HepG2 (cell line): ENCODE data around the gene ZFP64. TPM values are rescaled to one million over a fixed set of nuclear protein-coding genes. Genes with fewer than 3 reads are reported as not detected.

Experiments
- ASH2L ChIP-seq: fragments of 300-600, 200-600 bp; sonication (generic); IDR thresholded peaks from 2 replicates; pipeline ENCODE4 v1.7.0; 2017; ENCODE audit warnings: low read depth, mild to moderate bottlenecking, moderate library complexity, mixed read lengths, low read length; ENCODE audit not compliant: insufficient read length
- BCL6 ChIP-seq: IDR thresholded peaks from 2 replicates; pipeline ENCODE4 v1.6.1; 2016; ENCODE audit warnings: missing genetic modification reagents, missing compliant biosample characterization
- CCDC6 ChIP-seq: sonication (generic); formaldehyde crosslinking; IDR thresholded peaks from 2 replicates; pipeline ENCODE4 v1.8.1; 2022; ENCODE audit warnings: mild to moderate bottlenecking, missing genetic modification reagents, moderate library complexity
- FOXA1 ChIP-seq, 2 experiments: fragments of 450-650 bp in 1 of 2; sonication (generic) in 1 of 2; formaldehyde crosslinking in 1 of 2; IDR thresholded peaks; 2 replicates each; pipeline versions ENCODE4 v1.4.0 to v1.6.1; 2016 to 2020; ENCODE audit warnings: missing genetic modification reagents in 1 of 2
- MIER3 ChIP-seq: IDR thresholded peaks from 2 replicates; pipeline ENCODE4 v1.6.1; 2016; ENCODE audit warnings: missing compliant biosample characterization, borderline replicate concordance
- MNT ChIP-seq: fragments of 450-650 bp; IDR thresholded peaks from 2 replicates; pipeline ENCODE4 v1.6.1; 2016
- MTA1 ChIP-seq: sonication (generic); formaldehyde crosslinking; IDR thresholded peaks from 2 replicates; pipeline ENCODE4 v1.4.0; 2020; ENCODE audit warnings: missing genetic modification reagents, mild to moderate bottlenecking, borderline replicate concordance
- NRL ChIP-seq: sonication (generic); formaldehyde crosslinking; IDR thresholded peaks from 2 replicates; pipeline ENCODE4 v1.5.0; 2020; ENCODE audit warnings: missing genetic modification reagents, mild to moderate bottlenecking, moderate library complexity, borderline replicate concordance
- PAF1 ChIP-seq: IDR thresholded peaks from 2 replicates; pipeline ENCODE4 v1.6.1; 2016; ENCODE audit warnings: missing genetic modification reagents, missing compliant biosample characterization
- RARA ChIP-seq: IDR thresholded peaks from 2 replicates; pipeline ENCODE4 v1.6.1; 2016; ENCODE audit warnings: missing genetic modification reagents, missing compliant biosample characterization
- RELA ChIP-seq: sonication (generic); formaldehyde crosslinking; IDR thresholded peaks from 2 replicates; pipeline ENCODE4 v1.4.0; 2020; ENCODE audit warnings: missing genetic modification reagents
- SMYD3 ChIP-seq: sonication (generic); formaldehyde crosslinking; IDR thresholded peaks from 2 replicates; pipeline ENCODE4 v1.8.1; 2023; ENCODE audit warnings: mild to moderate bottlenecking, missing genetic modification reagents
- TARDBP ChIP-seq: sonication (generic); formaldehyde crosslinking; IDR thresholded peaks from 2 replicates; pipeline ENCODE4 v1.8.0; 2022; ENCODE audit warnings: mild to moderate bottlenecking, missing genetic modification reagents
- ZBTB46 ChIP-seq: sonication (generic); formaldehyde crosslinking; IDR thresholded peaks from 2 replicates; pipeline ENCODE4 v1.4.0; 2020; ENCODE audit warnings: mild to moderate bottlenecking, missing genetic modification reagents, borderline replicate concordance
- ZNF263 ChIP-seq: sonication (generic); formaldehyde crosslinking; IDR thresholded peaks from 2 replicates; pipeline ENCODE4 v1.4.0; 2020; ENCODE audit warnings: missing genetic modification reagents
- ZNF543 ChIP-seq: sonication (generic); formaldehyde crosslinking; IDR thresholded peaks from 2 replicates; pipeline ENCODE4 v1.4.0; 2020; ENCODE audit warnings: mild to moderate bottlenecking, missing genetic modification reagents
- ZNF577 ChIP-seq: sonication (generic); formaldehyde crosslinking; IDR thresholded peaks from 2 replicates; pipeline ENCODE4 v1.4.0; 2020; ENCODE audit warnings: mild to moderate bottlenecking, low read depth, missing genetic modification reagents, borderline replicate concordance
- ZNF660 ChIP-seq: sonication (generic); formaldehyde crosslinking; IDR thresholded peaks from 2 replicates; pipeline ENCODE4 v1.5.1; 2020; ENCODE audit warnings: mild to moderate bottlenecking, low read depth, missing genetic modification reagents, borderline replicate concordance
- ZNF7 ChIP-seq: IDR thresholded peaks from 2 replicates; pipeline ENCODE4 v1.6.1; 2016; ENCODE audit warnings: missing biosample characterization, missing genetic modification reagents
- ZNF713 ChIP-seq: sonication (generic); formaldehyde crosslinking; IDR thresholded peaks from 2 replicates; pipeline ENCODE4 v1.4.0; 2020; ENCODE audit warnings: mild to moderate bottlenecking, missing genetic modification reagents
- ZNF749 ChIP-seq: sonication (generic); formaldehyde crosslinking; IDR thresholded peaks from 2 replicates; pipeline ENCODE4 v1.8.0; 2022; ENCODE audit warnings: mild to moderate bottlenecking, missing genetic modification reagents, moderate library complexity, borderline replicate concordance
- ZNF766 ChIP-seq: sonication (generic); formaldehyde crosslinking; IDR thresholded peaks from 2 replicates; pipeline ENCODE4 v1.5.0; 2020; ENCODE audit warnings: missing genetic modification reagents, borderline replicate concordance
- polyA plus RNA-seq, 8 experiments: library from polyadenylated mRNA; depleted of rRNA in 3 of 8; stranded (reverse) in 7 of 8; unstranded in 1 of 8; fragments of >200 nt; fragmentation: Illumina TruSeq in 4 of 8; extraction: Trizol in 4 of 8; gene quantifications; 2 replicates each; pipeline versions ENCODE4 v1.2.1 to v1.2.3, GENCODE V29; 2011 to 2016; ENCODE audit warnings: low read depth in 4 of 8, missing spikeins in 1 of 8, mixed read lengths in 1 of 8; ENCODE audit not compliant: insufficient read depth in 1 of 8
- total RNA-seq, 5 experiments: library from RNA; depleted of rRNA; stranded (reverse); fragments of >200 nt; fragmentation: Illumina TruSeq; extraction: Trizol; gene quantifications; 2 replicates each; pipeline ENCODE4 v1.2.3, GENCODE V29; 2016; ENCODE audit warnings: low read depth in 1 of 5
- TF ChIP-seq, protein P1 (sequence below): sonication (generic); formaldehyde crosslinking; IDR thresholded peaks from 2 replicates; pipeline ENCODE4 v1.8.0; 2022; ENCODE audit warnings: low read depth, missing genetic modification reagents

ZFP64 gene
- total and polyA plus RNA-seq, 2 of the 13 experiments (the other 11 are each of a cell fraction or from before 2014, with no cell fraction given): 12.0 to 24.3 TPM

DNA sequence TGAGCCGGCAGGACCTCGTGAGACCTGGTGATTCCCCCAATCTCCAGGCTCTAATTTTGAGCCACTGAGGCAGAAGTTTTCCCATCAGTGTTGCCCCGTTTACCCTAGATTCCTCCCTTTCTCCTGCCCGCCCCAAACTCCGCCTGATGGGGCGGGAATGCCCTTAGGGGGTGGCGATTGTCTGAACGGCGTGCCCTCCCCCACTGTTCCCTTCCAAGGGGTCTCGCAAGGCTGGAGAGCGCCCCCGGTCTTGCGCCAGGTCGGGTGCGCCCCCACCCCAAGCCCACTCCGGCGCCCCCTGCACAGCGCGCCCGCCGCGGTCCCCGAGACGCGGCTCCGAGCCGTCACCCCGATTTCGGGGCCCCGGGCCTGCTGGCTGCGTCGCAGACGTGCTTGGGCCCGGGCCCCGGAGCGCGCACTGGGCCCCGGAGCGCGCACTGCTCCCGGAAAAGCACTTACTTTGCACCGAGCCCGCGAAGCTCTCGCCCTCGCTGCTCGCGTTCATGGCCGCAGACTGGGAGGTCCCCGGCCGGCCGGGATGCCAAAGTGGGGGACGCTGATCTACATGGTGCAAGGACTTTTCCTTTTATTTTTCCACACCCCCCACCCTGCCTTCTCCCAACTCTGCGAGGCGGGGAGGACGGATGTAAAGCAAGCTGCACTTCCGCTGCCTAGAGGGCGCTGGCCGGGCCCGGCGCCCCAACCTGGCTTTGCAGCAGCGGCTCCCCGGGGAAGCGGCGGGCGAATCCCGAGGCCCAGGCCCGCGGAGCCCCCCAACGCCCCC lies at the start of gene ZFP64 (continued):
- TF ChIP-seq, protein P1, sequence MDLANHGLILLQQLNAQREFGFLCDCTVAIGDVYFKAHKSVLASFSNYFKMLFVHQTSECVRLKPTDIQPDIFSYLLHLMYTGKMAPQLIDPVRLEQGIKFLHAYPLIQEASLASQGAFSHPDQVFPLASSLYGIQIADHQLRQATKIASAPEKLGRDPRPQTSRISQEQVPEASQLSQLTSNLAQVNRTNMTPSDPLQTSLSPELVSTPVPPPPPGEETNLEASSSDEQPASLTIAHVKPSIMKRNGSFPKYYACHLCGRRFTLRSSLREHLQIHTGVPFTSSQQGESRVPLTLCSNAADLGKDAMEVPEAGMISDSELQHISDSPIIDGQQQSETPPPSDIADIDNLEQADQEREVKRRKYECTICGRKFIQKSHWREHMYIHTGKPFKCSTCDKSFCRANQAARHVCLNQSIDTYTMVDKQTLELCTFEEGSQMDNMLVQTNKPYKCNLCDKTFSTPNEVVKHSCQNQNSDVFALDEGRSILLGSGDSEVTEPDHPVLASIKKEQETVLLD (CRISPR knock-in tag): peak; percentile 75; the same call in 1 of the 2 replicates
- TF ChIP-seq RELA (CRISPR knock-in tag) (no peak), ASH2L (peak; percentile 98), BCL6 (CRISPR knock-in tag) (peak; percentile 10; the same call in 1 of the 2 replicates), ZBTB46 (peak; percentile 74; the same call in 1 of the 2 replicates), ZNF7 (no peak; the same call in 1 of the 2 replicates), ZNF749 (CRISPR knock-in tag) (peak; percentile 76; the same call in 1 of the 2 replicates), MNT (no peak), ZNF660 (CRISPR knock-in tag) (no peak; the same call in 1 of the 2 replicates), MTA1 (CRISPR knock-in tag) (no peak), CCDC6 (peak; percentile 97; the same call in 1 of the 2 replicates), FOXA1 (IDR thresholded peaks at IDR 0.05) (no peak), FOXA1 (CRISPR knock-in tag; IDR thresholded peaks at IDR 0.05) (no peak), ZNF577 (0 out of 2 replicates have a peak, but pooled peaks have one; percentile 58), ZNF766 (CRISPR knock-in tag) (no peak), PAF1 (CRISPR knock-in tag) (no peak), NRL (CRISPR knock-in tag) (0 out of 2 replicates have a peak, but pooled peaks have one; percentile 20), SMYD3 (CRISPR knock-in tag) (0 out of 2 replicates have a peak, but pooled peaks have one; percentile 63), ZNF543 (CRISPR knock-in tag) (0 out of 2 replicates have a peak, but pooled peaks have one; percentile 89), RARA (CRISPR knock-in tag) (no peak), MIER3 (CRISPR knock-in tag) (no peak), ZNF713 (no peak), TARDBP (CRISPR knock-in tag) (no peak; the same call in 1 of the 2 replicates), ZNF263 (CRISPR knock-in tag) (peak; percentile 55)
